Mucosa of descending colon (tissue), 3 donors: ENCODE results near the gene BCDIN3D. TPM values are rescaled to one million over a fixed set of nuclear protein-coding genes. Genes with fewer than 3 reads are reported as not detected.

Experiments used
- ATAC-seq: fragments of 200-7000 bp; cut with Tn5 transposase; one replicate; pipeline ENCODE4 v1.9.1; 2020; ENCODE audit warnings: mild to moderate bottlenecking, moderate library complexity
- DNase-seq, 3 donors: peaks; one replicate each; pipeline ENCODE4 v3.0.0-alpha.2; 2020
- H3K36me3 ChIP-seq: fragments of 200-600 bp; one replicate; pipeline ENCODE4 v1.8.0; 2021; ENCODE audit warnings: low read depth, mild to moderate bottlenecking
- H3K4me1 ChIP-seq: fragments of 200-600 bp; one replicate; pipeline ENCODE4 v1.8.0; 2021; ENCODE audit warnings: low read depth, mild to moderate bottlenecking
- H3K4me3 ChIP-seq: fragments of 200-600 bp; one replicate; pipeline ENCODE4 v1.8.0; 2021; ENCODE audit warnings: mild to moderate bottlenecking
- H3K9me3 ChIP-seq: fragments of 200-600 bp; one replicate; pipeline ENCODE4 v1.8.0; 2021; ENCODE audit warnings: mild to moderate bottlenecking
- CTCF ChIP-seq: fragments of 200-600 bp; IDR thresholded peaks from one replicate; pipeline ENCODE4 v1.8.0; 2022; ENCODE audit warnings: antibody characterized with exemption, mild to moderate bottlenecking
- intact Hi-C, 2 donors: fragments of 100-400 bp; cut with DNase I in 1 of 2; cut with micrococcal nuclease in 1 of 2; formaldehyde crosslinking; loops; one replicate each; pipeline versions ENCODE4 v1.11.0 to v1.11.1; 2022; cut with DNase I, micrococcal nuclease
- total RNA-seq, 3 donors: library from RNA; stranded (reverse); fragmentation: NEBNext Ultra II Directional in 2 of 3; extraction: Animal tissue kit (Norgen Biotek cat#: 25700) in 2 of 3; gene quantifications; one replicate each; pipeline versions ENCODE4 v1.2.1 to v1.2.4, GENCODE V29; 2021 to 2023
- donor health status: DM: no; HTN: no; CAD: no; lungs with moderate emphysema.
- donor health status: DM: no; HTN: no; CAD: no.
- donor health status: DM: no; HTN: yes; CAD: no.

The BCDIN3D gene
- total RNA-seq, 3 donors from 2014 or later = 3.0 to 5.0 (median 3.7) TPM

- Histone ChIP-seq H3K4me1 (no peaks in the 10 kb centered on the region), H3K9me3 (no peaks in the 10 kb centered on the region), H3K4me3 (no peak overlapping the region), H3K36me3 (no peaks in the 10 kb centered on the region)
- no peak for TF ChIP-seq CTCF
- ATAC-seq (no peak), DNase-seq (no peak)
- intact Hi-C loops = no loop called here
These were observed 35.1 kb upstream of the BCDIN3D start for GRCh38 chr12:49878021-49878420.

- intact Hi-C loops = no loop called here
- TF ChIP-seq CTCF = no peak
- Histone ChIP-seq H3K4me1 (no peaks in the 10 kb centered on the region), H3K9me3 (no peaks in the 10 kb centered on the region), H3K4me3 (no peak overlapping the region), H3K36me3 (no peaks in the 10 kb centered on the region)
- no peak for DNase-seq
- ATAC-seq = no peak
These were observed 34.2 kb upstream of the BCDIN3D start for GRCh38 chr12:49877066-49877465.

GRCh38 chr12:49876070-49876469 lies 33.2 kb upstream of the BCDIN3D start:
- Histone ChIP-seq H3K4me3 (no peak overlapping the region), H3K9me3 (no peaks in the 10 kb centered on the region), H3K4me1 (no peaks in the 10 kb centered on the region), H3K36me3 (no peaks in the 10 kb centered on the region)
- DNase-seq = no peak
- intact Hi-C loops = no loop called here
- ATAC-seq = no peak
- no peak for TF ChIP-seq CTCF

GRCh38 chr12:49875115-49875720 lies 32.3 kb upstream of the BCDIN3D start:
- Histone ChIP-seq H3K36me3 (no peaks in the 10 kb centered on the region), H3K9me3 (no peaks in the 10 kb centered on the region), H3K4me1 (no peaks in the 10 kb centered on the region), H3K4me3 (no peak overlapping the region)
- ATAC-seq (no peak), DNase-seq (no peak)
- TF ChIP-seq CTCF = no peak
- intact Hi-C loops = no loop called here

- H3K4me1 ChIP-seq = no peaks in the 10 kb centered on the region
- no peaks in the 10 kb centered on the region for H3K36me3 ChIP-seq
- intact Hi-C loops = no loop called here
- H3K9me3 ChIP-seq = no peaks in the 10 kb centered on the region
- no peak for TF ChIP-seq CTCF
- no peak for ATAC-seq
- H3K4me3 ChIP-seq = no peak overlapping the region
- no peak for DNase-seq
These were observed 31.4 kb upstream of the BCDIN3D start for GRCh38 chr12:49874142-49874897.
